Smooth muscle cell (in vitro differentiated cells): ENCODE measurements around the gene MARCKS. TPM values are rescaled to one million over a fixed set of nuclear protein-coding genes. Genes with fewer than 3 reads are reported as not detected.
A peak's percentile ranks its signal among the peaks of the same experiment; 100 is the strongest.

Experiments
- DNase-seq: peaks from one replicate; lab custom pipeline; 2025; ENCODE audit not compliant: unreplicated experiment; lab: John Stamatoyannopoulos, UW
- H2AFZ ChIP-seq: fragments of 200-600 bp; sonication (generic); 2 replicates; pipeline ENCODE4 v1.6.0; 2016; ENCODE audit warnings: antibody characterized with exemption, low read depth, mild to moderate bottlenecking
- H3F3A ChIP-seq: fragments of 200-600 bp; sonication (generic); 2 replicates; pipeline ENCODE4 v1.6.0; 2017; ENCODE audit warnings: antibody characterized with exemption, low read depth
- H3K27ac ChIP-seq: fragments of 200-600 bp; sonication (generic); 2 replicates; pipeline ENCODE4 v1.5.1; 2016; ENCODE audit warnings: low read depth, mild to moderate bottlenecking
- H3K27me3 ChIP-seq: fragments of 200-600 bp; sonication (generic); 2 replicates; pipeline ENCODE4 v1.6.1; 2016; ENCODE audit warnings: low read depth, mild to moderate bottlenecking
- H3K36me3 ChIP-seq: fragments of 200-600 bp; sonication (generic); 2 replicates; pipeline ENCODE4 v1.5.1; 2016; ENCODE audit warnings: low read depth
- H3K4me1 ChIP-seq: fragments of 200-600 bp; sonication (generic); 2 replicates; pipeline ENCODE4 v1.5.1; 2016; ENCODE audit warnings: low read depth
- H3K4me2 ChIP-seq: fragments of 200-600 bp; sonication (generic); 2 replicates; pipeline ENCODE4 v1.6.0; 2016; ENCODE audit warnings: mild to moderate bottlenecking
- H3K4me3 ChIP-seq: fragments of 200-600 bp; sonication (generic); 2 replicates; pipeline ENCODE4 v1.5.1; 2016; ENCODE audit warnings: mild to moderate bottlenecking
- H3K79me2 ChIP-seq: fragments of 200-600 bp; sonication (generic); 2 replicates; pipeline ENCODE4 v1.6.0; 2016; ENCODE audit warnings: low read depth, mild to moderate bottlenecking
- H3K9ac ChIP-seq: fragments of 200-600 bp; sonication (generic); 2 replicates; pipeline ENCODE4 v1.6.0; 2016; ENCODE audit warnings: low read depth
- H3K9me3 ChIP-seq: fragments of 200-600 bp; sonication (generic); replicated peaks from 2 replicates; pipeline ENCODE4 v1.5.1; 2016; ENCODE audit warnings: low read depth
- H4K20me1 ChIP-seq: fragments of 200-600 bp; sonication (generic); 2 replicates; pipeline ENCODE4 v1.6.0; 2016; ENCODE audit warnings: low read depth
- WGBS: methylation state at CpG from one replicate; pipeline ENCODE4 v1.1.7; 2016; ENCODE audit warnings: low lambda C conversion rate; 5-methylcytosine and 5-hydroxymethylcytosine counted together
- polyA plus RNA-seq: library from polyadenylated mRNA; unstranded; fragments of >200 nt; fragmentation: Nextera tagmentation; extraction: Ambion mirVana; gene quantifications from 2 replicates; pipeline ENCODE4 v1.2.1, GENCODE V29; 2016
- total RNA-seq: library from RNA; depleted of rRNA; stranded (reverse); fragments of >200 nt; gene quantifications from 2 replicates; pipeline ENCODE4 v1.2.3, GENCODE V29; 2014
- TF ChIP-seq, protein P1 (sequence below): fragments of 200-600 bp; sonication (generic); IDR thresholded peaks from 2 replicates; pipeline ENCODE4 v1.5.1; 2017; ENCODE audit warnings: borderline replicate concordance, mild to moderate bottlenecking, antibody characterized with exemption; ENCODE audit not compliant: insufficient read depth, poor library complexity, severe bottlenecking

Gene MARCKS
- total and polyA plus RNA-seq, 2 experiments from 2014 or later, result 172 to 206 TPM

DNA sequence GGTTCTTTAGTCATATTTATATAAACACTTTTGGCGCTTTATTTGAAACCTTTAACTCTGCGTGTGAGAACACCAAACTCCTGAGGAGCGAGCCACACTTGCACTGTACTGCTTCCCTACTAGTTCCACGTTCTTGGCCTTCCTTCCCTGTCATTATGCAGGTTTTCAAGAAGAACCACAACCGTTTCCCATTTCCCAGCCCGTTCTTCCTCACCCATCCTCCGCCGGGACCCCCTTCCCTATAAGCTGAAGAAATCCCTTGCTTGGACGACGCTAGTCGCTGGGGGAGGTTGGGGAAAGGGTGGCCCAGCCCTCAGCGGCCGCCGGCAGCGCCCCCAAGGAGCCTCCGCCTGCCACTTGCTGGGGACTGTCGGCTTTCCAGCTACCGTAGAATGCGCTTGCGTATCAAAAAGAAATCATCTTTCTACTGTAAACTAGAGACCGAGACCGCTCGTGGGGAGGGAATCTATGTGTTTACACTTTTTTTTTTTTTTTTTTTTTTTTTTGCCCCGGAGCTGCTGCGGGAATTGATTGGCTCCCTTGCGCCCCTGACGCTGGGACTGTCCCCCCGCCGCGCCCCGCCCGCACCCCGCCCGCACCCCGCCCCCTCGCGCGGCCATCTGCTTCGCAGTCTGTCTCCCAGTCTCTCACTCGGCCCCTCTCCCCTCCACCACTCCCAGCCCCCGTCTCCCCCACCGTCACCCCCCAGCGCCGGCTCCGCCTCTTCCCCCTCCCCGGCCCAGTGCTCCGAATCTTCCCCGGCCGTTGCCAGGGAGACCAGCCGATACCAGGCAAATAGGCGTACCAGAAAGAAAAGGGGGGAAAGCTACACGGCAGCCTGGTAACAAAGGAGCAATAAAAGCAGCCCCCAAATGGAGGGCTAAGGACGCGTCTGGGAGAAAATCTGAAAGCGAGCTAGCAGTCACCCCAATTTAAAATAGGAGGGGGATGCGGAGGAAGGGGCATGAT is 2.3 kb upstream of the MARCKS start:
- H3F3A ChIP-seq, result peaks cover 15% of the 10 kb centered on the region
- peak overlapping the region; percentile 91 for H2AFZ ChIP-seq
- peak overlapping the region; percentile 96 for H3K27ac ChIP-seq
- peaks cover 15% of the 10 kb centered on the region for H4K20me1 ChIP-seq
- peaks cover 6% of the 10 kb centered on the region for H3K4me1 ChIP-seq
- H3K4me2 ChIP-seq, result peak overlapping the region; percentile 91
- H3K36me3 ChIP-seq, result no peaks in the 10 kb centered on the region
- H3K4me3 ChIP-seq, result peak overlapping the region; percentile 96
- peak; percentile 79 for DNase-seq
- H3K79me2 ChIP-seq, result peaks cover 30% of the 10 kb centered on the region
- TF ChIP-seq, protein P1, sequence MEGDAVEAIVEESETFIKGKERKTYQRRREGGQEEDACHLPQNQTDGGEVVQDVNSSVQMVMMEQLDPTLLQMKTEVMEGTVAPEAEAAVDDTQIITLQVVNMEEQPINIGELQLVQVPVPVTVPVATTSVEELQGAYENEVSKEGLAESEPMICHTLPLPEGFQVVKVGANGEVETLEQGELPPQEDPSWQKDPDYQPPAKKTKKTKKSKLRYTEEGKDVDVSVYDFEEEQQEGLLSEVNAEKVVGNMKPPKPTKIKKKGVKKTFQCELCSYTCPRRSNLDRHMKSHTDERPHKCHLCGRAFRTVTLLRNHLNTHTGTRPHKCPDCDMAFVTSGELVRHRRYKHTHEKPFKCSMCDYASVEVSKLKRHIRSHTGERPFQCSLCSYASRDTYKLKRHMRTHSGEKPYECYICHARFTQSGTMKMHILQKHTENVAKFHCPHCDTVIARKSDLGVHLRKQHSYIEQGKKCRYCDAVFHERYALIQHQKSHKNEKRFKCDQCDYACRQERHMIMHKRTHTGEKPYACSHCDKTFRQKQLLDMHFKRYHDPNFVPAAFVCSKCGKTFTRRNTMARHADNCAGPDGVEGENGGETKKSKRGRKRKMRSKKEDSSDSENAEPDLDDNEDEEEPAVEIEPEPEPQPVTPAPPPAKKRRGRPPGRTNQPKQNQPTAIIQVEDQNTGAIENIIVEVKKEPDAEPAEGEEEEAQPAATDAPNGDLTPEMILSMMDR, result no peak
- WGBS, result 2% methylated on average over 42 of the region's 56 CpGs
- H3K9me3 ChIP-seq, result no peaks in the 10 kb centered on the region
- H3K27me3 ChIP-seq, result no peaks in the 10 kb centered on the region
- H3K9ac ChIP-seq, result peak overlapping the region; percentile 98

DNA sequence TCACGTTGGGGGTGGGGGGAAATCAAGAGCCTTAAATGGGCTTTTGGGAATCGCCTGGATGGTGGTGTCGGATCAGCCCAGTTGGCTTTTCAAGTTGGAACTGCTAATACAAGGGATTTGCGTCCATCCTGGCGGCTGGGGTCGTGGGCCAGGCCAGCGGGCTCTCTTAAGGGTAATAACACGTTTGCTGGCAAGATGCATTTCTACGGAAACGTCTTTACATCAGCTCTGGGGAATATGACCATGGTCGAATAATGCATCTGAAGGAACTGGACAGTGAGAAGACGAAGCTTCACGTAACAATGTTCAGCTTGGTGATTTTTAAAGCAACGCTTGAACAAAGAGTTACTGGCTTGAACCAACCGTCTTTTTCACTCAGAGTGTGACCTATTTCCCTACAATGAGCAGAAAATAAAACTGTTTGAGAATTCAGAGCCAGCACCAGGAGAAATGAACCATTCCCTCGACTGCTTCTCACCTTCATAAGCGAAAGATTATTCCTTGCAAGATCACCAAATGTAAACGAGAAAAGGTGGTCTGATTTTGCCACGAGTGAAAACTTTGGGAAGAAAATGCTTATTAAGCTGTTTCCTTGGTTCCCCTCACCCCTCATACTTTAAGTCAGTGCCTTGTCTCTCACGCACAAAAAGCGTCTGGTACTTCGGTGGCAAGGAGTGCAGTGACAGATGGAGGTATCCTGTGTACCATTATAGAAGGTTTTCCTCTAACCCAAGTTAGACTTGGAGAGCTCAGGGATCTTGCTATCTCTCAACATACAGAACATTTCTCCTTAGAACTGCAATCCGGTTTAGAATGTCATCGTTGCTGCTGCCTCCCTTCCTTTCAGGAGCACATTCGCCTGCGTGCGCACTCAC is 1.4 kb upstream of the MARCKS start:
- H2AFZ ChIP-seq, result peak overlapping the region; percentile 82
- peaks cover 6% of the 10 kb centered on the region for H3K4me1 ChIP-seq
- no peak for DNase-seq
- peak overlapping the region; percentile 91 for H3K4me2 ChIP-seq
- peaks cover 22% of the 10 kb centered on the region for H4K20me1 ChIP-seq
- H3K9me3 ChIP-seq, result no peaks in the 10 kb centered on the region
- peaks cover 36% of the 10 kb centered on the region for H3K79me2 ChIP-seq
- TF ChIP-seq, protein P1, result no peak
- peak overlapping the region; percentile 96 for H3K4me3 ChIP-seq
- H3K27ac ChIP-seq, result peak overlapping the region; percentile 96
- H3K27me3 ChIP-seq, result no peaks in the 10 kb centered on the region
- 2% methylated on average over 27 of the region's 27 CpGs for WGBS
- H3K36me3 ChIP-seq, result no peaks in the 10 kb centered on the region
- peaks cover 15% of the 10 kb centered on the region for H3F3A ChIP-seq
- peak overlapping the region; percentile 98 for H3K9ac ChIP-seq

DNA sequence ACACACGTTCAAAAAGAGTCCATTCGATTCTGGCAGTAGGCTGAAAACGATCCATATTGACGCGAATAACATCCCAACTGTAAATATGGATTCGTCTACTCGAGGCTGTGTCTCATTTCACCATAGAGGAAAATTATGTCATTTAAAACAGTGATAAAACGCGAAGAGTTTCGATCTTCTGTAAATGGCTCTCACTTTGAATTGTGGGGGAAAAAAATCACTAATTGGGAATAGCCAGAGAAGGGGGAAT is 845 bp upstream of the MARCKS start:
- TF ChIP-seq, protein P1, result no peak
- peak overlapping the region; percentile 82 for H2AFZ ChIP-seq
- H3K27ac ChIP-seq, result peak overlapping the region; percentile 96
- H3K79me2 ChIP-seq, result peaks cover 42% of the 10 kb centered on the region
- H3F3A ChIP-seq, result peaks cover 15% of the 10 kb centered on the region
- WGBS, result under 1% methylated on average over 10 of the region's 10 CpGs
- DNase-seq, result no peak
- H3K36me3 ChIP-seq, result peaks cover under 1% of the 10 kb centered on the region
- peak overlapping the region; percentile 91 for H3K4me2 ChIP-seq
- peaks cover 9% of the 10 kb centered on the region for H3K4me1 ChIP-seq
- peak overlapping the region; percentile 98 for H3K9ac ChIP-seq
- peak overlapping the region; percentile 96 for H3K4me3 ChIP-seq
- peaks cover 28% of the 10 kb centered on the region for H4K20me1 ChIP-seq
- H3K27me3 ChIP-seq, result no peaks in the 10 kb centered on the region
- H3K9me3 ChIP-seq, result no peaks in the 10 kb centered on the region
